ENCODE measurements around the gene FAM32A.

Gene FAM32A

GRCh38 chr19:16224293-16225045 is 39.3 kb downstream of the FAM32A start:
- TF ChIP-seq, protein P1, sequence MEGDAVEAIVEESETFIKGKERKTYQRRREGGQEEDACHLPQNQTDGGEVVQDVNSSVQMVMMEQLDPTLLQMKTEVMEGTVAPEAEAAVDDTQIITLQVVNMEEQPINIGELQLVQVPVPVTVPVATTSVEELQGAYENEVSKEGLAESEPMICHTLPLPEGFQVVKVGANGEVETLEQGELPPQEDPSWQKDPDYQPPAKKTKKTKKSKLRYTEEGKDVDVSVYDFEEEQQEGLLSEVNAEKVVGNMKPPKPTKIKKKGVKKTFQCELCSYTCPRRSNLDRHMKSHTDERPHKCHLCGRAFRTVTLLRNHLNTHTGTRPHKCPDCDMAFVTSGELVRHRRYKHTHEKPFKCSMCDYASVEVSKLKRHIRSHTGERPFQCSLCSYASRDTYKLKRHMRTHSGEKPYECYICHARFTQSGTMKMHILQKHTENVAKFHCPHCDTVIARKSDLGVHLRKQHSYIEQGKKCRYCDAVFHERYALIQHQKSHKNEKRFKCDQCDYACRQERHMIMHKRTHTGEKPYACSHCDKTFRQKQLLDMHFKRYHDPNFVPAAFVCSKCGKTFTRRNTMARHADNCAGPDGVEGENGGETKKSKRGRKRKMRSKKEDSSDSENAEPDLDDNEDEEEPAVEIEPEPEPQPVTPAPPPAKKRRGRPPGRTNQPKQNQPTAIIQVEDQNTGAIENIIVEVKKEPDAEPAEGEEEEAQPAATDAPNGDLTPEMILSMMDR (conservative IDR thresholded peaks at IDR 0.05; ENCODE audit: low read length), result no peak
- H3K4me3 ChIP-seq (ENCODE audit: low read length), result no peak overlapping the region
- no peak for DNase-seq (ENCODE audit: low read depth)

DNA sequence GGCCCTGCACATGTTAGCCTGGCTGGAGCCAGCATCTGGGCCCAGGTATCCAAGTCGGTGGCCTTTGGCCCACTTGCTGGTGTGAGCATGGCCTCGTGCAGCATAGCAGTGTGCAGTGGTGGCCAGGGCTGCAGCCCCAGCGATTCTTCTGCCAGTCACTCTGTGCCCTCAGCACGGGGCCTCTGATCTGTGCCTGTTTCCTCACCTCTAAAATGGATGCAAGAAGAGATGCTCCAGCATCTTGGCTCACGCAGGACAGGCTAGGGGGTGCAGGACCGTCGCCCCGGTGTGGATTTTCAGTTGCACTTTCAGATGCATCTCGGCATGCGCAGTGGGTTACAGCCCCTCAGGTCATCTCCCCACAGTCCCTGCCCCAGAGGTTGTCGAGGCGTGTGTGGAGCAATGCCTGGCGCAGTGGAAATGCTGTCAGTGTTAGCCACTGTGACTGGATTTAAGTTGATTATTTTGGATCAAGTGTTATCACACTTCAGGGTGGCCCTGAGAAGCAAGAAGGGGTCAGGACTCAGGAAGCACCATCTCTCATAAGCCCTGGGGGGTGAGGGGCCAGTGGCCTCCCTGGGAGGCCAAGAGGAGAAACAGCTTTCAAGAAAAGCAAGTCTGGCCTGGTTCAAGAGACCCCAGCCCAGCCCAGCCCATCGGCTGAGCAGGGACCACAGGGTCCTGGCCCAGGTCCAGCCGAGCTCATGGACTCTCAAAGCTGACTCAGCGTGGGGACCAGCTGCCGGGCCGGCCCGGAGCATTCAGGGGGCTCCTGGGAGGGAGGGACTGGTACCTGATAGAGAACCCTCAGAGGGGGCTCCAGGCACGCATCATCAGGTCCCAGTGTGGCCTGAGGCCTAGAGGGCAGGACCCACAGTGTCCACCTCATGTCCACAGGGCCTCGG is 40.3 kb downstream of the FAM32A start:
- DNase-seq (ENCODE audit: low read depth), result no peak
- TF ChIP-seq, protein P1 (conservative IDR thresholded peaks at IDR 0.05; ENCODE audit: low read length), result no peak
- H3K4me3 ChIP-seq (ENCODE audit: low read length), result no peak overlapping the region

GRCh38 chr19:16226184-16226591 is 41.0 kb downstream of the FAM32A start:
- no peak for DNase-seq (ENCODE audit: low read depth)
- no peak overlapping the region for H3K4me3 ChIP-seq (ENCODE audit: low read length)
- TF ChIP-seq, protein P1 (conservative IDR thresholded peaks at IDR 0.05; ENCODE audit: low read length), result no peak

GRCh38 chr19:16226878-16227836 is 41.9 kb downstream of the FAM32A start:
- TF ChIP-seq, protein P1 (conservative IDR thresholded peaks at IDR 0.05; ENCODE audit: low read length), result no peak
- H3K4me3 ChIP-seq (ENCODE audit: low read length), result no peak overlapping the region
- no peak for DNase-seq (ENCODE audit: low read depth)

- no peak for DNase-seq (ENCODE audit: low read depth)
- TF ChIP-seq, protein P1 (conservative IDR thresholded peaks at IDR 0.05; ENCODE audit: low read length), result no peak
- no peak overlapping the region for H3K4me3 ChIP-seq (ENCODE audit: low read length)
Measured at GRCh38 chr19:16227837-16228636, 42.8 kb downstream of the FAM32A start.

Measured in AG10803 (cell line).